Calu3 (cell line): ENCODE results near the gene IRX4. TPM values are rescaled to one million over a fixed set of nuclear protein-coding genes. Genes with fewer than 3 reads are reported as not detected.

ENCODE experiments used
- BruUV-seq: library from RNA; stranded (reverse); fragments of 400-500 nt; replicated peaks from 2 replicates; lab custom pipeline; 2021; lab: Mats Ljungman, UMichigan
- CTCF ChIA-PET: fragments of 300-600 bp; sonication (Branson Sonifier 250); formaldehyde crosslinking; loops from one replicate; lab custom pipeline; 2022; ENCODE audit warnings: antibody characterized with exemption; lab: Charles Lee
- DNase-seq: peaks from one replicate; pipeline ENCODE4 v3.0.0; 2022
- H3K27ac Mint-ChIP-seq: one replicate; pipeline ENCODE4 v1.8.0; 2022; ENCODE audit warnings: mixed read lengths; ENCODE audit not compliant: unreplicated experiment
- H3K27me3 Mint-ChIP-seq: one replicate; pipeline ENCODE4 v1.8.0; 2022; ENCODE audit warnings: mixed read lengths; ENCODE audit not compliant: unreplicated experiment
- H3K36me3 Mint-ChIP-seq: one replicate; pipeline ENCODE4 v1.8.0; 2022; ENCODE audit warnings: mild to moderate bottlenecking, moderate library complexity, mixed read lengths; ENCODE audit not compliant: insufficient read depth, unreplicated experiment
- H3K4me1 Mint-ChIP-seq: one replicate; pipeline ENCODE4 v1.8.0; 2022; ENCODE audit warnings: mild to moderate bottlenecking, low read depth, mixed read lengths; ENCODE audit not compliant: unreplicated experiment
- H3K4me3 Mint-ChIP-seq: one replicate; pipeline ENCODE4 v1.8.0; 2022; ENCODE audit warnings: mild to moderate bottlenecking, low read depth, moderate library complexity, mixed read lengths; ENCODE audit not compliant: unreplicated experiment
- H3K9me3 Mint-ChIP-seq: one replicate; pipeline ENCODE4 v1.8.0; 2022; ENCODE audit warnings: low read depth, mixed read lengths; ENCODE audit not compliant: unreplicated experiment
- CTCF ChIP-seq: fragments of 200-600 bp; IDR thresholded peaks from one replicate; pipeline ENCODE4 v1.8.0; 2022; ENCODE audit warnings: antibody characterized with exemption; ENCODE audit not compliant: unreplicated experiment
- intact Hi-C: fragments of 100-400 bp; cut with micrococcal nuclease; formaldehyde crosslinking; loops from one replicate; pipeline ENCODE4 v1.10.0; 2022; ENCODE audit not compliant: unreplicated experiment
- total RNA-seq: library from RNA; stranded (reverse); gene quantifications from 2 replicates; pipeline ENCODE4 v1.2.3, GENCODE V29; 2022

The IRX4 gene
- total RNA-seq, 1 experiment from 2014 or later: not detected

GRCh38 chr5:1908931-1909330 lies 26.2 kb upstream of the IRX4 start:
- no peak for DNase-seq
- Mint-ChIP-seq H3K36me3 (no peaks in the 10 kb centered on the region), H3K4me3 (no peak overlapping the region), H3K9me3 (peaks cover 2% of the 10 kb centered on the region), H3K4me1 (no peaks in the 10 kb centered on the region), H3K27me3 (peaks cover 51% of the 10 kb centered on the region), H3K27ac (no peak overlapping the region)
- no TSS peak for BruUV-seq
- CTCF ChIA-PET: no interaction called here
- no peak for TF ChIP-seq CTCF
- intact Hi-C loops: no loop called here

GRCh38 chr5:1907616-1908015 lies 24.9 kb upstream of the IRX4 start:
- Mint-ChIP-seq H3K9me3 (peaks cover 2% of the 10 kb centered on the region), H3K4me3 (no peak overlapping the region), H3K4me1 (no peaks in the 10 kb centered on the region), H3K27me3 (peaks cover 61% of the 10 kb centered on the region), H3K27ac (no peak overlapping the region), H3K36me3 (no peaks in the 10 kb centered on the region)
- TF ChIP-seq CTCF: no peak
- intact Hi-C loops: no loop called here
- no peak for DNase-seq
- CTCF ChIA-PET: no interaction called here
- no TSS peak for BruUV-seq

- intact Hi-C loops: no loop called here
- BruUV-seq: no TSS peak
- H3K36me3 Mint-ChIP-seq: no peaks in the 10 kb centered on the region
- TF ChIP-seq CTCF: no peak
- H3K4me3 Mint-ChIP-seq: no peak overlapping the region
- no peak overlapping the region for H3K27ac Mint-ChIP-seq
- DNase-seq: no peak
- no peaks in the 10 kb centered on the region for H3K4me1 Mint-ChIP-seq
- CTCF ChIA-PET: no interaction called here
- no peaks in the 10 kb centered on the region for H3K9me3 Mint-ChIP-seq
- H3K27me3 Mint-ChIP-seq: peaks cover 75% of the 10 kb centered on the region
These were observed 22.4 kb upstream of the IRX4 start for GRCh38 chr5:1905108-1905507.

- intact Hi-C loops: no loop called here
- CTCF ChIA-PET: no interaction called here
- Mint-ChIP-seq H3K36me3 (no peaks in the 10 kb centered on the region), H3K4me1 (no peaks in the 10 kb centered on the region), H3K27me3 (peaks cover 80% of the 10 kb centered on the region), H3K4me3 (no peak overlapping the region), H3K27ac (no peak overlapping the region), H3K9me3 (no peaks in the 10 kb centered on the region)
- BruUV-seq: no TSS peak
- TF ChIP-seq CTCF: no peak
- no peak for DNase-seq
These were observed 19.3 kb upstream of the IRX4 start for GRCh38 chr5:1901983-1902382.
